HepG2 (cell line): ENCODE results near the gene CMIP. TPM values are rescaled to one million over a fixed set of nuclear protein-coding genes. Genes with fewer than 3 reads are reported as not detected.
A peak's percentile ranks its signal among the peaks of the same experiment; 100 is the strongest.

Experiments
- AKAP8 ChIP-seq: sonication (generic); formaldehyde crosslinking; IDR thresholded peaks from 2 replicates; pipeline ENCODE4 v1.5.1; 2020; ENCODE audit warnings: mild to moderate bottlenecking, missing genetic modification reagents
- HDAC1 ChIP-seq: sonication (generic); formaldehyde crosslinking; IDR thresholded peaks from 2 replicates; pipeline ENCODE4 v1.5.1; 2020; ENCODE audit warnings: mild to moderate bottlenecking, missing genetic modification reagents
- HES4 ChIP-seq: sonication (generic); formaldehyde crosslinking; IDR thresholded peaks from 2 replicates; pipeline ENCODE4 v1.9.0; 2021; ENCODE audit warnings: mild to moderate bottlenecking, missing genetic modification reagents, borderline replicate concordance
- MATR3 ChIP-seq: sonication (generic); formaldehyde crosslinking; IDR thresholded peaks from 2 replicates; pipeline ENCODE4 v1.4.0; 2020; ENCODE audit warnings: missing genetic modification reagents
- MXD4 ChIP-seq: IDR thresholded peaks from 2 replicates; pipeline ENCODE4 v1.6.1; 2016; ENCODE audit warnings: mild to moderate bottlenecking, missing biosample characterization, missing genetic modification reagents
- NONO ChIP-seq, 2 experiments: fragments of 450-650 bp in 1 of 2; sonication (generic) in 1 of 2; formaldehyde crosslinking in 1 of 2; IDR thresholded peaks in 1 of 2; conservative IDR thresholded peaks in 1 of 2; 2 replicates each; pipeline versions ENCODE4 v1.6.1 to v1.8.0; 2017 to 2022; ENCODE audit warnings: mild to moderate bottlenecking in 1 of 2, missing genetic modification reagents in 1 of 2, moderate library complexity in 1 of 2
- RXRA ChIP-seq: sonication (generic); formaldehyde crosslinking; IDR thresholded peaks from 2 replicates; pipeline ENCODE4 v1.5.1; 2020; ENCODE audit warnings: missing genetic modification reagents
- SYNCRIP ChIP-seq: fragments of 200-400 bp; formaldehyde crosslinking; IDR thresholded peaks from 2 replicates; pipeline ENCODE4 v1.6.1; 2018; ENCODE audit warnings: mild to moderate bottlenecking, low read depth, low read length; ENCODE audit not compliant: insufficient read depth
- TARDBP ChIP-seq: sonication (generic); formaldehyde crosslinking; IDR thresholded peaks from 2 replicates; pipeline ENCODE4 v1.8.0; 2022; ENCODE audit warnings: mild to moderate bottlenecking, missing genetic modification reagents
- ZFX ChIP-seq: sonication (generic); formaldehyde crosslinking; IDR thresholded peaks from 2 replicates; pipeline ENCODE4 v1.4.0; 2020; ENCODE audit warnings: mild to moderate bottlenecking, low read depth, missing genetic modification reagents, moderate library complexity
- ZNF570 ChIP-seq: sonication (generic); formaldehyde crosslinking; IDR thresholded peaks from 2 replicates; pipeline ENCODE4 v1.4.0; 2020; ENCODE audit warnings: mild to moderate bottlenecking, missing genetic modification reagents, borderline replicate concordance
- ZNF776 ChIP-seq: sonication (generic); formaldehyde crosslinking; IDR thresholded peaks from 2 replicates; pipeline ENCODE4 v1.4.0; 2020; ENCODE audit warnings: mild to moderate bottlenecking, missing genetic modification reagents
- polyA plus RNA-seq, 8 experiments: library from polyadenylated mRNA; depleted of rRNA in 3 of 8; stranded (reverse) in 7 of 8; unstranded in 1 of 8; fragments of >200 nt; fragmentation: Illumina TruSeq in 4 of 8; extraction: Trizol in 4 of 8; gene quantifications; 2 replicates each; pipeline versions ENCODE4 v1.2.1 to v1.2.3, GENCODE V29; 2011 to 2016; ENCODE audit warnings: low read depth in 4 of 8, missing spikeins in 1 of 8, mixed read lengths in 1 of 8; ENCODE audit not compliant: insufficient read depth in 1 of 8
- total RNA-seq, 5 experiments: library from RNA; depleted of rRNA; stranded (reverse); fragments of >200 nt; fragmentation: Illumina TruSeq; extraction: Trizol; gene quantifications; 2 replicates each; pipeline ENCODE4 v1.2.3, GENCODE V29; 2016; ENCODE audit warnings: low read depth in 1 of 5
- TF ChIP-seq, protein P1 (sequence below): sonication (generic); formaldehyde crosslinking; IDR thresholded peaks from 2 replicates; pipeline ENCODE4 v1.4.0; 2020; ENCODE audit warnings: mild to moderate bottlenecking, missing genetic modification reagents, borderline replicate concordance
- TF ChIP-seq, protein P2 (sequence below): IDR thresholded peaks from 2 replicates; pipeline ENCODE4 v1.6.1; 2016; ENCODE audit warnings: low read depth
- TF ChIP-seq, protein P3 (sequence below): sonication (generic); formaldehyde crosslinking; IDR thresholded peaks from 2 replicates; pipeline ENCODE4 v1.5.0; 2020; ENCODE audit warnings: mild to moderate bottlenecking, missing genetic modification reagents, borderline replicate concordance
- TF ChIP-seq, protein P4 (sequence below): sonication (generic); formaldehyde crosslinking; IDR thresholded peaks from 2 replicates; pipeline ENCODE4 v1.5.1; 2020; ENCODE audit warnings: mild to moderate bottlenecking, moderate library complexity, missing genetic modification reagents
- TF ChIP-seq, protein P5 (sequence below): sonication (generic); formaldehyde crosslinking; IDR thresholded peaks from 2 replicates; pipeline ENCODE4 v1.4.0; 2020; ENCODE audit warnings: missing genetic modification reagents

Gene CMIP
- total and polyA plus RNA-seq, 2 of the 13 experiments (the other 11 are each of a cell fraction or from before 2014, with no cell fraction given) = 10.9 to 18.1 TPM

DNA sequence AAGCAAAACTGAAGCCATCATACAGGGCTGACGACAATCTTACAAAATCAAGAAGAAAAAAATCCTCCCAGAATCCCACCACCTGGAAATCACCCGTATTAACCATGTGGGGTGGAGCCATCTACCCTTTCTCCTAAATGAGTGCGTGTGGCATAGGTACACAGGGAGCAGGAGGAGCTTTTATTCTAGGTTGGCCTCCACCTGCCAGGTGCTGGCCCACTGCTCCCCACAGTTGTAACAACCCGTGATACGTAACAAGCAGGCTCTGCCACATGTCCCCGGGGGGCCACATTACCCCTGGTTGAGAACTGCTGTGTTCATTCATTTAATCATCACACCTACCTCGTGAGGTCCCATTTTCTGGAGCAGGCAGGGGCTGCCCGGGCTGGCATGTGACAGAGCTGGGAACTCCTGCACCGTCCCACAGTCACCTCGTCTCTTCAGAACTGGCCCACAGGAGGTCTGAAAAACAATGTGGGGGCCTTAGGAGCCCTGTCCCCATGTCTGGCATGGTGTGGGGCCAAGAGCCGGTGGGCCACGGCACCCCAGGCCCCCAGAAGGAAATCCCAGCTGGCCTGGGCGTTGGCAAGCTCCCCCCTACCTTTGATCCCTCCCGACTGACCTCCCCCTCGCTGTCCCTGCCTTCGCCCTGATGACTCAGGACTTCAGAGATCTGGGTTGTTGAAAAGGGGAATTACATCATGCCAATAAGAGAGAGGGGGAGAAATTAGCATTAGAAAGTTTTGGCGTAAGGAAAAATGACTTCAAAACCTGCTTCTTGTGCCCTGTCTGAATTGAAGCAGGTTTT is 12.9 kb downstream of the CMIP start (continued):
- TF ChIP-seq, protein P1, sequence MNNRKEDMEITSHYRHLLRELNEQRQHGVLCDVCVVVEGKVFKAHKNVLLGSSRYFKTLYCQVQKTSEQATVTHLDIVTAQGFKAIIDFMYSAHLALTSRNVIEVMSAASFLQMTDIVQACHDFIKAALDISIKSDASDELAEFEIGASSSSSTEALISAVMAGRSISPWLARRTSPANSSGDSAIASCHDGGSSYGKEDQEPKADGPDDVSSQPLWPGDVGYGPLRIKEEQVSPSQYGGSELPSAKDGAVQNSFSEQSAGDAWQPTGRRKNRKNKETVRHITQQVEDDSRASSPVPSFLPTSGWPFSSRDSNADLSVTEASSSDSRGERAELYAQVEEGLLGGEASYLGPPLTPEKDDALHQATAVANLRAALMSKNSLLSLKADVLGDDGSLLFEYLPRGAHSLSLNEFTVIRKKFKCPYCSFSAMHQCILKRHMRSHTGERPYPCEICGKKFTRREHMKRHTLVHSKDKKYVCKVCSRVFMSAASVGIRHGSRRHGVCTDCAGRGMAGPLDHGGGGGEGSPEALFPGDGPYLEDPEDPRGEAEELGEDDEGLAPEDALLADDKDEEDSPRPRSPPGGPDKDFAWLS (CRISPR knock-in tag) = no peak
- TF ChIP-seq TARDBP (0 out of 2 replicates have a peak, but pooled peaks have one; percentile 39), NONO (IDR thresholded peaks at IDR 0.05) (no peak), NONO (CRISPR knock-in tag; conservative IDR thresholded peaks at IDR 0.05) (0 out of 2 replicates have a peak, but pooled peaks have one; percentile 39), SYNCRIP (no peak), AKAP8 (CRISPR knock-in tag) (0 out of 2 replicates have a peak, but pooled peaks have one; percentile 10), MXD4 (CRISPR knock-in tag) (no peak), HDAC1 (CRISPR knock-in tag) (peak; percentile 70), MATR3 (CRISPR knock-in tag) (no peak), HES4 (CRISPR knock-in tag) (no peak), ZNF776 (CRISPR knock-in tag) (peak; percentile 58; the same call in 1 of the 2 replicates), ZFX (CRISPR knock-in tag) (peak; percentile 61; the same call in 1 of the 2 replicates), ZNF570 (CRISPR knock-in tag) (no peak), RXRA (CRISPR knock-in tag) (peak; percentile 83)
- TF ChIP-seq, protein P2, sequence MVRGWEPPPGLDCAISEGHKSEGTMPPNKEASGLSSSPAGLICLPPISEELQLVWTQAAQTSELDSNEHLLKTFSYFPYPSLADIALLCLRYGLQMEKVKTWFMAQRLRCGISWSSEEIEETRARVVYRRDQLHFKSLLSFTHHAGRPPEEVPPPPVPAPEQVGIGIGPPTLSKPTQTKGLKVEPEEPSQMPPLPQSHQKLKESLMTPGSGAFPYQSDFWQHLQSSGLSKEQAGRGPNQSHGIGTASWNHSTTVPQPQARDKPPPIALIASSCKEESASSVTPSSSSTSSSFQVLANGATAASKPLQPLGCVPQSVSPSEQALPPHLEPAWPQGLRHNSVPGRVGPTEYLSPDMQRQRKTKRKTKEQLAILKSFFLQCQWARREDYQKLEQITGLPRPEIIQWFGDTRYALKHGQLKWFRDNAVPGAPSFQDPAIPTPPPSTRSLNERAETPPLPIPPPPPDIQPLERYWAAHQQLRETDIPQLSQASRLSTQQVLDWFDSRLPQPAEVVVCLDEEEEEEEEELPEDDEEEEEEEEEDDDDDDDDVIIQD (CRISPR knock-in tag) = peak; percentile 43; the same call in 1 of the 2 replicates
- TF ChIP-seq, protein P3, sequence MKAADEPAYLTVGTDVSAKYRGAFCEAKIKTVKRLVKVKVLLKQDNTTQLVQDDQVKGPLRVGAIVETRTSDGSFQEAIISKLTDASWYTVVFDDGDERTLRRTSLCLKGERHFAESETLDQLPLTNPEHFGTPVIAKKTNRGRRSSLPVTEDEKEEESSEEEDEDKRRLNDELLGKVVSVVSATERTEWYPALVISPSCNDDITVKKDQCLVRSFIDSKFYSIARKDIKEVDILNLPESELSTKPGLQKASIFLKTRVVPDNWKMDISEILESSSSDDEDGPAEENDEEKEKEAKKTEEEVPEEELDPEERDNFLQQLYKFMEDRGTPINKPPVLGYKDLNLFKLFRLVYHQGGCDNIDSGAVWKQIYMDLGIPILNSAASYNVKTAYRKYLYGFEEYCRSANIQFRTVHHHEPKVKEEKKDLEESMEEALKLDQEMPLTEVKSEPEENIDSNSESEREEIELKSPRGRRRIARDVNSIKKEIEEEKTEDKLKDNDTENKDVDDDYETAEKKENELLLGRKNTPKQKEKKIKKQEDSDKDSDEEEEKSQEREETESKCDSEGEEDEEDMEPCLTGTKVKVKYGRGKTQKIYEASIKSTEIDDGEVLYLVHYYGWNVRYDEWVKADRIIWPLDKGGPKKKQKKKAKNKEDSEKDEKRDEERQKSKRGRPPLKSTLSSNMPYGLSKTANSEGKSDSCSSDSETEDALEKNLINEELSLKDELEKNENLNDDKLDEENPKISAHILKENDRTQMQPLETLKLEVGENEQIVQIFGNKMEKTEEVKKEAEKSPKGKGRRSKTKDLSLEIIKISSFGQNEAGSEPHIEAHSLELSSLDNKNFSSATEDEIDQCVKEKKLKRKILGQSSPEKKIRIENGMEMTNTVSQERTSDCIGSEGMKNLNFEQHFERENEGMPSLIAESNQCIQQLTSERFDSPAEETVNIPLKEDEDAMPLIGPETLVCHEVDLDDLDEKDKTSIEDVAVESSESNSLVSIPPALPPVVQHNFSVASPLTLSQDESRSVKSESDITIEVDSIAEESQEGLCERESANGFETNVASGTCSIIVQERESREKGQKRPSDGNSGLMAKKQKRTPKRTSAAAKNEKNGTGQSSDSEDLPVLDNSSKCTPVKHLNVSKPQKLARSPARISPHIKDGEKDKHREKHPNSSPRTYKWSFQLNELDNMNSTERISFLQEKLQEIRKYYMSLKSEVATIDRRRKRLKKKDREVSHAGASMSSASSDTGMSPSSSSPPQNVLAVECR (CRISPR knock-in tag) = no peak
- TF ChIP-seq, protein P4, sequence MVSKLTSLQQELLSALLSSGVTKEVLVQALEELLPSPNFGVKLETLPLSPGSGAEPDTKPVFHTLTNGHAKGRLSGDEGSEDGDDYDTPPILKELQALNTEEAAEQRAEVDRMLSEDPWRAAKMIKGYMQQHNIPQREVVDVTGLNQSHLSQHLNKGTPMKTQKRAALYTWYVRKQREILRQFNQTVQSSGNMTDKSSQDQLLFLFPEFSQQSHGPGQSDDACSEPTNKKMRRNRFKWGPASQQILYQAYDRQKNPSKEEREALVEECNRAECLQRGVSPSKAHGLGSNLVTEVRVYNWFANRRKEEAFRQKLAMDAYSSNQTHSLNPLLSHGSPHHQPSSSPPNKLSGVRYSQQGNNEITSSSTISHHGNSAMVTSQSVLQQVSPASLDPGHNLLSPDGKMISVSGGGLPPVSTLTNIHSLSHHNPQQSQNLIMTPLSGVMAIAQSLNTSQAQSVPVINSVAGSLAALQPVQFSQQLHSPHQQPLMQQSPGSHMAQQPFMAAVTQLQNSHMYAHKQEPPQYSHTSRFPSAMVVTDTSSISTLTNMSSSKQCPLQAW (CRISPR knock-in tag) = peak; percentile 81; the same call in 1 of the 2 replicates
- TF ChIP-seq, protein P5, sequence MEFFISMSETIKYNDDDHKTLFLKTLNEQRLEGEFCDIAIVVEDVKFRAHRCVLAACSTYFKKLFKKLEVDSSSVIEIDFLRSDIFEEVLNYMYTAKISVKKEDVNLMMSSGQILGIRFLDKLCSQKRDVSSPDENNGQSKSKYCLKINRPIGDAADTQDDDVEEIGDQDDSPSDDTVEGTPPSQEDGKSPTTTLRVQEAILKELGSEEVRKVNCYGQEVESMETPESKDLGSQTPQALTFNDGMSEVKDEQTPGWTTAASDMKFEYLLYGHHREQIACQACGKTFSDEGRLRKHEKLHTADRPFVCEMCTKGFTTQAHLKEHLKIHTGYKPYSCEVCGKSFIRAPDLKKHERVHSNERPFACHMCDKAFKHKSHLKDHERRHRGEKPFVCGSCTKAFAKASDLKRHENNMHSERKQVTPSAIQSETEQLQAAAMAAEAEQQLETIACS (CRISPR knock-in tag) = peak; percentile 35; the same call in 1 of the 2 replicates
